H1 (cell line): Measurements from ENCODE around the gene ST8SIA5. TPM values are rescaled to one million over a fixed set of nuclear protein-coding genes. Genes with fewer than 3 reads are reported as not detected.

Source experiments
- CTCF ChIA-PET: fragments of 300-600 bp; sonication (Branson Sonifier 250); formaldehyde crosslinking; loops from one replicate; lab custom pipeline; 2021; ENCODE audit not compliant: partially characterized antibody; lab: Charles Lee
- POLR2A ChIA-PET: fragments of 300-600 bp; sonication (Branson Sonifier 250); formaldehyde crosslinking; loops from one replicate; lab custom pipeline; 2021; ENCODE audit warnings: inconsistent platforms; ENCODE audit not compliant: partially characterized antibody; lab: Charles Lee
- DNase-seq, 2 experiments: peaks; one replicate each; pipeline versions ENCODE4 v3.0.0 to v3.0.0-alpha.2; 2010 to 2022; ENCODE audit warnings: low spot score in 2 of 2, low read depth in 1 of 2, mixed read lengths in 1 of 2
- FAIRE-seq: peaks from 2 replicates; lab custom pipeline; 2011; peaks lifted over from hg19 to GRCh38; lab: Jason Lieb, UNC
- H2AFZ ChIP-seq: 2 replicates; pipeline ENCODE4 v1.8.1; 2012; ENCODE audit warnings: low read length, inconsistent platforms
- H2AK5ac ChIP-seq: 2 replicates; pipeline ENCODE4 v1.6.1; 2013; ENCODE audit warnings: low read depth, low read length
- H2BK120ac ChIP-seq: replicated peaks from 2 replicates; pipeline ENCODE3; 2013; ENCODE audit warnings: low read depth, low read length, inconsistent platforms
- H2BK12ac ChIP-seq: 2 replicates; pipeline ENCODE4 v1.6.1; 2013; ENCODE audit warnings: low read depth, low read length
- H2BK15ac ChIP-seq: 2 replicates; pipeline ENCODE4 v1.6.1; 2013; ENCODE audit warnings: low read length
- H2BK20ac ChIP-seq: 2 replicates; pipeline ENCODE4 v1.6.1; 2013; ENCODE audit warnings: low read length
- H2BK5ac ChIP-seq: 2 replicates; pipeline ENCODE4 v1.6.1; 2013; ENCODE audit warnings: low read depth, low read length
- H3K14ac ChIP-seq: 2 replicates; pipeline ENCODE4 v1.6.1; 2013; ENCODE audit warnings: inconsistent platforms; ENCODE audit not compliant: insufficient read length
- H3K18ac ChIP-seq: 2 replicates; pipeline ENCODE4 v1.6.1; 2013; ENCODE audit warnings: low read length; ENCODE audit errors: extremely low read depth
- H3K23ac ChIP-seq: 2 replicates; pipeline ENCODE4 v1.6.1; 2013; ENCODE audit warnings: inconsistent platforms; ENCODE audit not compliant: insufficient read length
- H3K23me2 ChIP-seq: 2 replicates; pipeline ENCODE4 v1.6.1; 2013; ENCODE audit warnings: low read depth, low read length
- H3K27ac ChIP-seq: 2 replicates; pipeline ENCODE4 v1.6.1; 2011; ENCODE audit warnings: low read depth, low read length, inconsistent platforms
- H3K27me3 ChIP-seq, 4 experiments: replicated peaks in 1 of 4; 1 replicate in 1 of 4; 2 replicates in 3 of 4; pipeline versions ENCODE4 v1.6.1 to v1.8.1; 2011 to 2013; ENCODE audit warnings: low read length in 3 of 4, mild to moderate bottlenecking in 3 of 4, inconsistent platforms in 2 of 4, mixed read lengths in 2 of 4, moderate library complexity in 1 of 4; ENCODE audit not compliant: control insufficient read depth in 3 of 4, insufficient read depth in 3 of 4; ENCODE audit errors: extremely low read depth in 1 of 4
- H3K36me3 ChIP-seq, 4 experiments: 2 replicates each; pipeline versions ENCODE4 v1.6.1 to v1.8.1; 2011 to 2013; ENCODE audit warnings: mild to moderate bottlenecking in 4 of 4, low read length in 3 of 4, moderate library complexity in 2 of 4, control low read depth in 1 of 4, inconsistent platforms in 1 of 4; ENCODE audit not compliant: insufficient read depth in 4 of 4, control insufficient read depth in 2 of 4
- H3K4ac ChIP-seq: replicated peaks from 2 replicates; pipeline ENCODE3; 2013; ENCODE audit warnings: low read length, low read depth, mixed read lengths, inconsistent platforms; ENCODE audit not compliant: insufficient read length
- H3K4me1 ChIP-seq, 4 experiments: replicated peaks in 1 of 4; 1 replicate in 1 of 4; 2 replicates in 3 of 4; pipeline versions ENCODE4 v1.6.1 to v1.8.1; 2011 to 2013; ENCODE audit warnings: low read length in 3 of 4, inconsistent platforms in 2 of 4, mixed read lengths in 1 of 4; ENCODE audit not compliant: insufficient read depth in 4 of 4, control insufficient read depth in 3 of 4
- H3K4me2 ChIP-seq, 2 experiments: 2 replicates each; pipeline versions ENCODE4 v1.6.1 to v1.8.1; 2011 to 2013; ENCODE audit warnings: low read depth in 2 of 2, low read length in 2 of 2, control low read depth in 1 of 2, inconsistent platforms in 1 of 2, mild to moderate bottlenecking in 1 of 2; ENCODE audit not compliant: insufficient read depth in 1 of 2
- H3K4me3 ChIP-seq, 4 experiments: fragments of 200-600, 300-600 bp in 1 of 4; sonication (generic), shearing (Covaris generic), sonication (Bioruptor Twin) in 1 of 4; 2 replicates each; pipeline versions ENCODE4 v1.5.1 to v1.8.1; 2011 to 2016; ENCODE audit warnings: low read length in 4 of 4, low read depth in 3 of 4, control low read depth in 2 of 4, inconsistent platforms in 2 of 4, mild to moderate bottlenecking in 2 of 4, mixed read lengths in 1 of 4, moderate library complexity in 1 of 4; ENCODE audit not compliant: insufficient read depth in 2 of 4; ENCODE audit errors: extremely low read depth in 1 of 4
- H3K56ac ChIP-seq: replicated peaks from 2 replicates; pipeline ENCODE3; 2013; ENCODE audit warnings: low read depth, mild to moderate bottlenecking, mixed read lengths, low read length, inconsistent platforms; ENCODE audit not compliant: insufficient read length
- H3K79me1 ChIP-seq: 2 replicates; pipeline ENCODE4 v1.6.1; 2013; ENCODE audit warnings: low read depth, low read length, control low read depth
- H3K79me2 ChIP-seq, 2 experiments: 2 replicates each; pipeline versions ENCODE4 v1.6.1 to v1.8.1; 2012 to 2013; ENCODE audit warnings: low read length in 2 of 2, mild to moderate bottlenecking in 2 of 2, inconsistent platforms in 1 of 2; ENCODE audit not compliant: insufficient read depth in 2 of 2, control insufficient read depth in 1 of 2
- H3K9ac ChIP-seq, 4 experiments: replicated peaks in 1 of 4; 1 replicate in 1 of 4; 2 replicates in 3 of 4; pipeline versions ENCODE4 v1.6.1 to v1.8.1; 2011 to 2013; ENCODE audit warnings: low read depth in 3 of 4, low read length in 3 of 4, control low read depth in 2 of 4, mild to moderate bottlenecking in 2 of 4, moderate library complexity in 2 of 4, inconsistent platforms in 1 of 4; ENCODE audit errors: extremely low read depth in 1 of 4
- H3K9me3 ChIP-seq, 2 experiments: 2 replicates each; pipeline versions ENCODE4 v1.6.1 to v1.8.1; 2012 to 2013; ENCODE audit warnings: mild to moderate bottlenecking in 2 of 2, moderate library complexity in 2 of 2, control low read depth in 1 of 2, inconsistent platforms in 1 of 2, low read depth in 1 of 2, low read length in 1 of 2, mixed read lengths in 1 of 2; ENCODE audit not compliant: insufficient read depth in 2 of 2
- H4K20me1 ChIP-seq, 2 experiments: replicated peaks in 1 of 2; 2 replicates each; pipeline versions ENCODE3 to v1.8.1; 2011 to 2013; ENCODE audit warnings: inconsistent platforms in 2 of 2, low read length in 2 of 2, mild to moderate bottlenecking in 1 of 2; ENCODE audit not compliant: insufficient read depth in 2 of 2, control insufficient read depth in 1 of 2
- H4K5ac ChIP-seq: 2 replicates; pipeline ENCODE4 v1.6.1; 2013; ENCODE audit warnings: low read length, low read depth, mixed read lengths, inconsistent platforms; ENCODE audit not compliant: insufficient read length
- H4K8ac ChIP-seq: 2 replicates; pipeline ENCODE4 v1.8.0; 2013; ENCODE audit warnings: mild to moderate bottlenecking, moderate library complexity, low read length, inconsistent platforms; ENCODE audit not compliant: insufficient read depth; ENCODE audit errors: extremely low read depth
- H4K91ac ChIP-seq: replicated peaks from 2 replicates; pipeline ENCODE3; 2013; ENCODE audit warnings: low read length, mixed read lengths, inconsistent platforms; ENCODE audit not compliant: insufficient read length
- BACH1 ChIP-seq: IDR thresholded peaks from 2 replicates; pipeline ENCODE4 v1.6.1; 2012; ENCODE audit warnings: low read length, improper control_type of control experiment
- CBX8 ChIP-seq: fragments of 300-800, 300-1000 bp; sonication (generic); IDR thresholded peaks from 2 replicates; pipeline ENCODE4 v1.7.1; 2016; ENCODE audit warnings: low read depth, low read length, borderline replicate concordance
- CHD1 ChIP-seq: IDR thresholded peaks from 2 replicates; pipeline ENCODE4 v1.6.1; 2012; ENCODE audit warnings: low read depth, low read length, improper control_type of control experiment
- GTF2F1 ChIP-seq: IDR thresholded peaks from 2 replicates; pipeline ENCODE4 v1.6.1; 2012; ENCODE audit warnings: low read depth, low read length, improper control_type of control experiment, borderline replicate concordance
- MAFK ChIP-seq: IDR thresholded peaks from 2 replicates; pipeline ENCODE4 v1.6.1; 2012; ENCODE audit warnings: low read depth, mild to moderate bottlenecking, improper control_type of control experiment, low read length
- SIN3A ChIP-seq, 2 experiments: IDR thresholded peaks in 1 of 2; conservative IDR thresholded peaks in 1 of 2; 2 replicates each; pipeline ENCODE4 v1.6.1; 2011 to 2012; ENCODE audit warnings: low read length in 2 of 2, improper control_type of control experiment in 1 of 2, low read depth in 1 of 2, mild to moderate bottlenecking in 1 of 2
- SIRT6 ChIP-seq: IDR thresholded peaks from one replicate; pipeline ENCODE4 v1.7.1; 2012; ENCODE audit warnings: low read length, inconsistent platforms
- SP4 ChIP-seq: IDR thresholded peaks from 2 replicates; pipeline ENCODE4 v1.6.1; 2012; ENCODE audit warnings: low read length, inconsistent platforms
- SUZ12 ChIP-seq: fragments of 200-600 bp; sonication (generic); IDR thresholded peaks from 2 replicates; pipeline ENCODE4 v1.6.1; 2012; ENCODE audit warnings: mild to moderate bottlenecking, inconsistent platforms, low read length, moderate library complexity, mixed read lengths
- TAF1 ChIP-seq: IDR thresholded peaks from 2 replicates; pipeline ENCODE4 v1.6.1; 2011; ENCODE audit warnings: mild to moderate bottlenecking, low read depth, low read length
- whole genome bisulfite sequencing, 2 experiments: shearing (Covaris generic) in 1 of 2; methylation state at CpG; one replicate each; pipeline versions ENCODE4 v1.1.6 to v1.1.7; 2013 to 2015; ENCODE audit warnings: low lambda C conversion rate in 2 of 2, mixed read lengths in 2 of 2, inconsistent platforms in 1 of 2, low coverage in 1 of 2, missing lambda C conversion rate in 1 of 2; ENCODE audit not compliant: insufficient replicate concordance in 2 of 2, insufficient coverage in 1 of 2, insufficient read length in 1 of 2; ENCODE audit errors: extremely low coverage in 1 of 2, missing lambda C conversion rate in 1 of 2; 5-methylcytosine and 5-hydroxymethylcytosine counted together
- polyA plus RNA-seq, 7 experiments: library from polyadenylated mRNA; depleted of rRNA in 3 of 7; stranded (reverse) in 5 of 7; unstranded in 2 of 7; fragments of >200 nt in 5 of 7; fragments of 200-250 nt in 2 of 7; gene quantifications; 1 replicate in 5 of 7; 2 replicates in 1 of 7; 4 replicates in 1 of 7; pipeline versions ENCODE4 v1.2.1 to v1.2.3, GENCODE V29; 2011 to 2013; ENCODE audit warnings: missing spikeins in 2 of 7, mixed read lengths in 2 of 7
- total RNA-seq: library from RNA; stranded (reverse); fragmentation: NEBNext Ultra II Directional; extraction: Animal tissue kit (Norgen Biotek cat#: 25700); gene quantifications from 2 replicates; pipeline ENCODE4 v1.2.1, GENCODE V29; 2021

The ST8SIA5 gene
- total and polyA plus RNA-seq, 2 of the 8 experiments (the other 6 are each of a cell fraction or from before 2014, with no cell fraction given): 2.4 to 6.3 TPM

GRCh38 chr18:46761059-46761769, 4.4 kb upstream of the ST8SIA5 start:
- Histone ChIP-seq H3K27me3 (peaks cover 17 to 40% (median 32%) of the 10 kb centered on the region in 4 experiments), H3K18ac (no peak overlapping the region), H2AK5ac (no peak overlapping the region), H2BK15ac (no peak overlapping the region), H4K20me1 (no peaks in the 10 kb centered on the region), H2BK5ac (no peak overlapping the region), H2BK20ac (no peak overlapping the region), H3K23me2 (peaks cover 9% of the 10 kb centered on the region; the same call in 1 of the 2 replicates), H3K4me3 (no peak overlapping the region), H2AFZ (no peak overlapping the region), H4K91ac (no peak overlapping the region), H3K4ac (no peak overlapping the region), H3K27ac (no peak overlapping the region), H3K56ac (no peak overlapping the region), H3K4me1 (peaks cover 0 to 7% (median 5%) of the 10 kb centered on the region in 4 experiments; a peak in 3 of 7 replicates), H3K79me1 (no peaks in the 10 kb centered on the region), H2BK12ac (no peak overlapping the region), H3K4me2 (no peak overlapping the region), H2BK120ac (no peak overlapping the region), H3K79me2 (no peaks in the 10 kb centered on the region), H3K14ac (no peak overlapping the region), H4K8ac (no peak overlapping the region), H4K5ac (no peak overlapping the region), H3K23ac (no peak overlapping the region), H3K36me3 (no peaks in the 10 kb centered on the region), H3K9ac (no peak overlapping the region), H3K9me3 (no peaks in the 10 kb centered on the region)
- ChIA-PET CTCF (interaction anchor here (1.0 to 2.2 kb wide), 3 partner anchors 9 to 27 kb away, joined by 3 to 6 read pairs (median 3); no protein-coding TSS in a partner anchor), POLR2A (interaction anchor here (2.3 kb wide), 1 partner anchor 11 kb away, joined by 9 read pairs; no protein-coding TSS in a partner anchor)
- DNase-seq: no peak
- FAIRE-seq: no peak
- WGBS, 2 experiments: 81% methylated on average over 2 of the region's 2 CpGs; no CpG with 5 or more reads in 1 of the 2 experiments
- TF ChIP-seq SIN3A (conservative IDR thresholded peaks at IDR 0.05 in 1 of 2, IDR thresholded peaks at IDR 0.05 in 1 of 2; ENCODE audit: low read depth in 1 of 2, low read length in 2 of 2) (no peak), SIRT6 (no peak), SP4 (no peak), CBX8 (no peak), TAF1 (no peak), MAFK (no peak), SUZ12 (no peak), CHD1 (no peak), BACH1 (no peak), GTF2F1 (no peak)
